Neural progenitor cell (in vitro differentiated cells): Measurements from ENCODE around the gene RASL11B.

Source experiments
- EZH2 ChIP-seq: fragments of 200-600 bp; sonication (generic); IDR thresholded peaks from 2 replicates; pipeline ENCODE4 v1.6.1; 2017; ENCODE audit warnings: antibody characterized with exemption, mild to moderate bottlenecking, moderate library complexity
- TF ChIP-seq, protein P1 (sequence below): fragments of 200-600 bp; sonication (generic); IDR thresholded peaks from 2 replicates; pipeline ENCODE4 v1.5.1; 2017; ENCODE audit warnings: antibody characterized with exemption, mild to moderate bottlenecking

DNA sequence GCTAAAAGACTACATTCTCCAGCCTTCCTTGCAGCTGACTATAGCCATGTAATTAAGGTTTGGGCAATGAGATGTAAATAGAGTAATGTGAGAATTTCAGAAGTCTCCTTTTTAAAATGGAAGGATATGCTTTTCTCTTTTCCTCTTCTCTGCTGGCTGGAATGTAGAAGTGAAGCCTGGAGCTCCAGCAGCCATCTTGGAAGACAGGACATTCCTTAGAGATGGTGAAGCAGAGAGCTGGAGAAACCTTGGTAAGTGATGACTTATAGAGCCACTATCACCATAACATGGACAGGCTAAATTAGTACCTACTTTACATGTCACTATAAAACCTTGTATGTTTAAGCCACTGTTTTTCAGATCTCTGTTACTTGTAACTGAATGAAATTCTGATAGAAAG is 48.0 kb downstream of the RASL11B start:
- TF ChIP-seq, protein P1, sequence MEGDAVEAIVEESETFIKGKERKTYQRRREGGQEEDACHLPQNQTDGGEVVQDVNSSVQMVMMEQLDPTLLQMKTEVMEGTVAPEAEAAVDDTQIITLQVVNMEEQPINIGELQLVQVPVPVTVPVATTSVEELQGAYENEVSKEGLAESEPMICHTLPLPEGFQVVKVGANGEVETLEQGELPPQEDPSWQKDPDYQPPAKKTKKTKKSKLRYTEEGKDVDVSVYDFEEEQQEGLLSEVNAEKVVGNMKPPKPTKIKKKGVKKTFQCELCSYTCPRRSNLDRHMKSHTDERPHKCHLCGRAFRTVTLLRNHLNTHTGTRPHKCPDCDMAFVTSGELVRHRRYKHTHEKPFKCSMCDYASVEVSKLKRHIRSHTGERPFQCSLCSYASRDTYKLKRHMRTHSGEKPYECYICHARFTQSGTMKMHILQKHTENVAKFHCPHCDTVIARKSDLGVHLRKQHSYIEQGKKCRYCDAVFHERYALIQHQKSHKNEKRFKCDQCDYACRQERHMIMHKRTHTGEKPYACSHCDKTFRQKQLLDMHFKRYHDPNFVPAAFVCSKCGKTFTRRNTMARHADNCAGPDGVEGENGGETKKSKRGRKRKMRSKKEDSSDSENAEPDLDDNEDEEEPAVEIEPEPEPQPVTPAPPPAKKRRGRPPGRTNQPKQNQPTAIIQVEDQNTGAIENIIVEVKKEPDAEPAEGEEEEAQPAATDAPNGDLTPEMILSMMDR = no peak
- TF ChIP-seq EZH2 = no peak
